WTC11 (cell line): Measurements from ENCODE around the gene HEATR5A.

Experiments used
- CTCF ChIP-seq: fragments of 200-600 bp; IDR thresholded peaks from 2 replicates; pipeline ENCODE4 v1.8.0; 2022; ENCODE audit warnings: antibody characterized with exemption
- JUN ChIP-seq: sonication (generic); formaldehyde crosslinking; IDR thresholded peaks from 2 replicates; pipeline ENCODE4 v1.8.0; 2023; ENCODE audit warnings: mild to moderate bottlenecking, missing genetic modification reagents
- MXD4 ChIP-seq: fragments of 250-450 bp; sonication (Bioruptor Pico); IDR thresholded peaks from 2 replicates; pipeline ENCODE4 v1.8.0; 2021; ENCODE audit warnings: mild to moderate bottlenecking, moderate library complexity, borderline replicate concordance
- NFE2L1 ChIP-seq: sonication (generic); formaldehyde crosslinking; IDR thresholded peaks from 2 replicates; pipeline ENCODE4 v1.8.1; 2023; ENCODE audit warnings: missing genetic modification reagents
- NR2C2 ChIP-seq: sonication (generic); formaldehyde crosslinking; IDR thresholded peaks from 2 replicates; pipeline ENCODE4 v1.8.0; 2022; ENCODE audit warnings: mild to moderate bottlenecking, missing genetic modification reagents
- TCF7 ChIP-seq: sonication (generic); formaldehyde crosslinking; IDR thresholded peaks from 2 replicates; pipeline ENCODE4 v1.8.0; 2022; ENCODE audit warnings: mild to moderate bottlenecking, low read depth, missing genetic modification reagents, moderate library complexity
- TF ChIP-seq, protein P1 (sequence below): sonication (generic); formaldehyde crosslinking; IDR thresholded peaks from 2 replicates; pipeline ENCODE4 v1.8.1; 2022; ENCODE audit warnings: mild to moderate bottlenecking, missing genetic modification reagents, moderate library complexity, borderline replicate concordance
- TF ChIP-seq, protein P2 (sequence below): sonication (generic); formaldehyde crosslinking; conservative IDR thresholded peaks from 2 replicates; pipeline ENCODE4 v1.8.1; 2022; ENCODE audit warnings: mild to moderate bottlenecking, missing genetic modification reagents

- no peak for TF ChIP-seq NFE2L1 (CRISPR knock-in tag)
- TF ChIP-seq, protein P1, sequence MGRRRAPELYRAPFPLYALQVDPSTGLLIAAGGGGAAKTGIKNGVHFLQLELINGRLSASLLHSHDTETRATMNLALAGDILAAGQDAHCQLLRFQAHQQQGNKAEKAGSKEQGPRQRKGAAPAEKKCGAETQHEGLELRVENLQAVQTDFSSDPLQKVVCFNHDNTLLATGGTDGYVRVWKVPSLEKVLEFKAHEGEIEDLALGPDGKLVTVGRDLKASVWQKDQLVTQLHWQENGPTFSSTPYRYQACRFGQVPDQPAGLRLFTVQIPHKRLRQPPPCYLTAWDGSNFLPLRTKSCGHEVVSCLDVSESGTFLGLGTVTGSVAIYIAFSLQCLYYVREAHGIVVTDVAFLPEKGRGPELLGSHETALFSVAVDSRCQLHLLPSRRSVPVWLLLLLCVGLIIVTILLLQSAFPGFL (CRISPR knock-in tag): no peak
- no peak for TF ChIP-seq MXD4
- TF ChIP-seq JUN (CRISPR knock-in tag): no peak
- TF ChIP-seq CTCF: no peak
- TF ChIP-seq NR2C2 (CRISPR knock-in tag): no peak
- no peak for TF ChIP-seq TCF7
- TF ChIP-seq, protein P2, sequence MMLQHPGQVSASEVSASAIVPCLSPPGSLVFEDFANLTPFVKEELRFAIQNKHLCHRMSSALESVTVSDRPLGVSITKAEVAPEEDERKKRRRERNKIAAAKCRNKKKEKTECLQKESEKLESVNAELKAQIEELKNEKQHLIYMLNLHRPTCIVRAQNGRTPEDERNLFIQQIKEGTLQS (CRISPR knock-in tag): no peak
Observed at GRCh38 chr14:31405106-31405505, 15.2 kb downstream of the HEATR5A start.
